Measurements from ENCODE around the gene M1AP. TPM values are rescaled to one million over a fixed set of nuclear protein-coding genes. Genes with fewer than 3 reads are reported as not detected.
A peak's percentile ranks its signal among the peaks of the same experiment; 100 is the strongest.

Gene M1AP
- polyA plus RNA-seq, 1 of the 3 experiments (the other 2 are of a cell fraction), result 0.02 TPM

DNA sequence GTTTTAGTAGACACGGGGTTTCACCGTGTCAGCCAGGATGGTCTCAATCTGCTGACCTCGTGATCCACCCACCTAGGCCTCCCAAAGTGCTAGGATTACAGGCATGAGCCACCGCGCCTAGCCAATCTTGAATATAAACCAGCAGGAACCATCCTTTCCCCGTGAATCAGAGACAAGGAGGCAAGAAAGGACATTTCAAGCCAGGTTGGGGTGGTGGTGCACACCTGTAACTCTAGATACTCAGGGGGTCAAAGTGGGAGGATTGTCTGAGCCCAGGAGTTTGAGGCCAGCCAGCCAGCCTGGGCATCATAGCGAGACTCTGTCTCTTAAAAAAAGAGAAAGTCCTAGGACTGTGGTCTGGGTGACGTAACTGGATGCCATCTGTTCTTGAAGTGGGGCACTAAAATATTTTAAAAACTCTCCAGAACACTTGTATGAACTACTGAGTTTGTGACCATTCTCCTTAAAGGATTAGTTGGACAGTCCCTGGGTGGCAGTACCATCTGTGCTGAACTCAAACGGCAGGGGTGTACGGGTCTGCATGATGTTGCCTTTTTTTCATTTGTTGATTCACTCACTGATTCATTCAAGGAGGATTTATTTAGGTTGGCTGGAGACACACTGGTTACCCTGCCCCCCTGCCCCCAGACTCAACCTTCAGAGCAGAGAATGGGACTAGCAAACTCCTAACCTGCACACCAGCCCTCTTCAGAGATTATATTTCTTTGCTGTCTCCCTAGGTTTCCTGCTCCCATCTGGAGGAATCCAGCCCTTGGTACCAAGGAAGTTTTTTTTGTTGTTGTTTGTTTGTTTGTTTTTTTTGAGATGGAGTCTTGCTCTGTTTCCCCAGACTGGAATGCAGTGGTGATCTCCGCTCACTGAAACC is 136.8 kb downstream of the M1AP start:
- peaks cover 25% of the 10 kb centered on the region for H3F3A ChIP-seq (replicated peaks; ENCODE audit: insufficient read depth)
- peaks cover 32% of the 10 kb centered on the region; the same call in 1 of the 2 replicates for H3K79me2 ChIP-seq (ENCODE audit: insufficient read depth)
- no peak for DNase-seq
- no peak overlapping the region for H3K4me2 ChIP-seq
- CTCF ChIA-PET, result interaction anchor here (0.9 to 5.6 kb wide), 4 partner anchors 15 to 76 kb away, joined by 3 to 80 read pairs (median 22); partner anchors contain the start of genes AUP1, CCDC142, DQX1 and HTRA2
- no peak overlapping the region for H3K9ac ChIP-seq
- WGBS (ENCODE audit: low lambda C conversion rate), result 67% methylated on average over 11 of the region's 11 CpGs
- H3K27me3 ChIP-seq (ENCODE audit: insufficient read depth), result no peaks in the 10 kb centered on the region
- H3K4me1 ChIP-seq (ENCODE audit: control insufficient read depth in 1 of 2, insufficient read depth in 2 of 2, low read depth in 1 of 2, low read length in 1 of 2), result peaks cover 17 to 30% of the 10 kb centered on the region in 2 experiments; a peak in 3 of 4 replicates
- POLR2A ChIA-PET, result interaction anchor here (0.7 to 1.7 kb wide), 4 partner anchors 11 to 230 kb away, joined by 5 to 9 read pairs (median 6); partner anchors contain the start of gene LBX2
- no peaks in the 10 kb centered on the region for H3K9me2 ChIP-seq
- no peak overlapping the region for H2AFZ ChIP-seq (ENCODE audit: low read depth)
- H3K9me3 ChIP-seq, result no peaks in the 10 kb centered on the region
- TF ChIP-seq FOXJ3 (CRISPR knock-in tag; IDR thresholded peaks at IDR 0.05) (no peak), RAD21 (IDR thresholded peaks at IDR 0.05; ENCODE audit: low read length) (no peak), YY1 (IDR thresholded peaks at IDR 0.05; ENCODE audit: low read depth) (no peak), POLR2AphosphoS5 (IDR thresholded peaks at IDR 0.05; ENCODE audit: low read depth, low read length) (no peak), RXRA (IDR thresholded peaks at IDR 0.05; ENCODE audit: borderline replicate concordance, low read depth) (no peak)
- TF ChIP-seq, protein P1, sequence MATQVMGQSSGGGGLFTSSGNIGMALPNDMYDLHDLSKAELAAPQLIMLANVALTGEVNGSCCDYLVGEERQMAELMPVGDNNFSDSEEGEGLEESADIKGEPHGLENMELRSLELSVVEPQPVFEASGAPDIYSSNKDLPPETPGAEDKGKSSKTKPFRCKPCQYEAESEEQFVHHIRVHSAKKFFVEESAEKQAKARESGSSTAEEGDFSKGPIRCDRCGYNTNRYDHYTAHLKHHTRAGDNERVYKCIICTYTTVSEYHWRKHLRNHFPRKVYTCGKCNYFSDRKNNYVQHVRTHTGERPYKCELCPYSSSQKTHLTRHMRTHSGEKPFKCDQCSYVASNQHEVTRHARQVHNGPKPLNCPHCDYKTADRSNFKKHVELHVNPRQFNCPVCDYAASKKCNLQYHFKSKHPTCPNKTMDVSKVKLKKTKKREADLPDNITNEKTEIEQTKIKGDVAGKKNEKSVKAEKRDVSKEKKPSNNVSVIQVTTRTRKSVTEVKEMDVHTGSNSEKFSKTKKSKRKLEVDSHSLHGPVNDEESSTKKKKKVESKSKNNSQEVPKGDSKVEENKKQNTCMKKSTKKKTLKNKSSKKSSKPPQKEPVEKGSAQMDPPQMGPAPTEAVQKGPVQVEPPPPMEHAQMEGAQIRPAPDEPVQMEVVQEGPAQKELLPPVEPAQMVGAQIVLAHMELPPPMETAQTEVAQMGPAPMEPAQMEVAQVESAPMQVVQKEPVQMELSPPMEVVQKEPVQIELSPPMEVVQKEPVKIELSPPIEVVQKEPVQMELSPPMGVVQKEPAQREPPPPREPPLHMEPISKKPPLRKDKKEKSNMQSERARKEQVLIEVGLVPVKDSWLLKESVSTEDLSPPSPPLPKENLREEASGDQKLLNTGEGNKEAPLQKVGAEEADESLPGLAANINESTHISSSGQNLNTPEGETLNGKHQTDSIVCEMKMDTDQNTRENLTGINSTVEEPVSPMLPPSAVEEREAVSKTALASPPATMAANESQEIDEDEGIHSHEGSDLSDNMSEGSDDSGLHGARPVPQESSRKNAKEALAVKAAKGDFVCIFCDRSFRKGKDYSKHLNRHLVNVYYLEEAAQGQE (IDR thresholded peaks at IDR 0.05; ENCODE audit: low read depth, low read length), result no peak
- TF ChIP-seq, protein P2, sequence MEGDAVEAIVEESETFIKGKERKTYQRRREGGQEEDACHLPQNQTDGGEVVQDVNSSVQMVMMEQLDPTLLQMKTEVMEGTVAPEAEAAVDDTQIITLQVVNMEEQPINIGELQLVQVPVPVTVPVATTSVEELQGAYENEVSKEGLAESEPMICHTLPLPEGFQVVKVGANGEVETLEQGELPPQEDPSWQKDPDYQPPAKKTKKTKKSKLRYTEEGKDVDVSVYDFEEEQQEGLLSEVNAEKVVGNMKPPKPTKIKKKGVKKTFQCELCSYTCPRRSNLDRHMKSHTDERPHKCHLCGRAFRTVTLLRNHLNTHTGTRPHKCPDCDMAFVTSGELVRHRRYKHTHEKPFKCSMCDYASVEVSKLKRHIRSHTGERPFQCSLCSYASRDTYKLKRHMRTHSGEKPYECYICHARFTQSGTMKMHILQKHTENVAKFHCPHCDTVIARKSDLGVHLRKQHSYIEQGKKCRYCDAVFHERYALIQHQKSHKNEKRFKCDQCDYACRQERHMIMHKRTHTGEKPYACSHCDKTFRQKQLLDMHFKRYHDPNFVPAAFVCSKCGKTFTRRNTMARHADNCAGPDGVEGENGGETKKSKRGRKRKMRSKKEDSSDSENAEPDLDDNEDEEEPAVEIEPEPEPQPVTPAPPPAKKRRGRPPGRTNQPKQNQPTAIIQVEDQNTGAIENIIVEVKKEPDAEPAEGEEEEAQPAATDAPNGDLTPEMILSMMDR (IDR thresholded peaks at IDR 0.05), result no peak
- TF ChIP-seq, protein P3, sequence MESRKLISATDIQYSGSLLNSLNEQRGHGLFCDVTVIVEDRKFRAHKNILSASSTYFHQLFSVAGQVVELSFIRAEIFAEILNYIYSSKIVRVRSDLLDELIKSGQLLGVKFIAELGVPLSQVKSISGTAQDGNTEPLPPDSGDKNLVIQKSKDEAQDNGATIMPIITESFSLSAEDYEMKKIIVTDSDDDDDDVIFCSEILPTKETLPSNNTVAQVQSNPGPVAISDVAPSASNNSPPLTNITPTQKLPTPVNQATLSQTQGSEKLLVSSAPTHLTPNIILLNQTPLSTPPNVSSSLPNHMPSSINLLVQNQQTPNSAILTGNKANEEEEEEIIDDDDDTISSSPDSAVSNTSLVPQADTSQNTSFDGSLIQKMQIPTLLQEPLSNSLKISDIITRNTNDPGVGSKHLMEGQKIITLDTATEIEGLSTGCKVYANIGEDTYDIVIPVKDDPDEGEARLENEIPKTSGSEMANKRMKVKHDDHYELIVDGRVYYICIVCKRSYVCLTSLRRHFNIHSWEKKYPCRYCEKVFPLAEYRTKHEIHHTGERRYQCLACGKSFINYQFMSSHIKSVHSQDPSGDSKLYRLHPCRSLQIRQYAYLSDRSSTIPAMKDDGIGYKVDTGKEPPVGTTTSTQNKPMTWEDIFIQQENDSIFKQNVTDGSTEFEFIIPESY (IDR thresholded peaks at IDR 0.05; ENCODE audit: borderline replicate concordance, low read depth), result no peak
- no peak overlapping the region for H3K4me3 ChIP-seq (ENCODE audit: low read depth in 2 of 2, low read length in 1 of 2)
- H3K36me3 ChIP-seq (replicated peaks in 1 of 2; ENCODE audit: control insufficient read depth in 1 of 2, insufficient read depth in 2 of 2, low read length in 1 of 2), result peaks cover 0 to 3% of the 10 kb centered on the region in 2 experiments
- no peaks in the 10 kb centered on the region for H4K20me1 ChIP-seq (ENCODE audit: insufficient read depth)
- H3K27ac ChIP-seq (ENCODE audit: low read depth in 2 of 2, low read length in 1 of 2), result peak overlapping the region in 1 of 2 experiments; percentile 3; a peak in 1 of 4 replicates

Measured in SK-N-SH (cell line).